ENCODE data around the gene PRR35.

PRR35 gene

GRCh38 chr16:549544-550263 is 10.5 kb upstream of the PRR35 start:
- DNase-seq (ENCODE audit: low read depth), result no peak

- DNase-seq (ENCODE audit: low read depth), result no peak
Observed at GRCh38 chr16:551210-551609, 9.0 kb upstream of the PRR35 start.

- DNase-seq (ENCODE audit: low read depth), result no peak
Observed at GRCh38 chr16:552171-552570, 8.0 kb upstream of the PRR35 start.

GRCh38 chr16:553601-554296 is 6.4 kb upstream of the PRR35 start:
- no peak for DNase-seq (ENCODE audit: low read depth)

- no peak for DNase-seq (ENCODE audit: low read depth)
Observed at GRCh38 chr16:554297-554621, 5.9 kb upstream of the PRR35 start.

DNA sequence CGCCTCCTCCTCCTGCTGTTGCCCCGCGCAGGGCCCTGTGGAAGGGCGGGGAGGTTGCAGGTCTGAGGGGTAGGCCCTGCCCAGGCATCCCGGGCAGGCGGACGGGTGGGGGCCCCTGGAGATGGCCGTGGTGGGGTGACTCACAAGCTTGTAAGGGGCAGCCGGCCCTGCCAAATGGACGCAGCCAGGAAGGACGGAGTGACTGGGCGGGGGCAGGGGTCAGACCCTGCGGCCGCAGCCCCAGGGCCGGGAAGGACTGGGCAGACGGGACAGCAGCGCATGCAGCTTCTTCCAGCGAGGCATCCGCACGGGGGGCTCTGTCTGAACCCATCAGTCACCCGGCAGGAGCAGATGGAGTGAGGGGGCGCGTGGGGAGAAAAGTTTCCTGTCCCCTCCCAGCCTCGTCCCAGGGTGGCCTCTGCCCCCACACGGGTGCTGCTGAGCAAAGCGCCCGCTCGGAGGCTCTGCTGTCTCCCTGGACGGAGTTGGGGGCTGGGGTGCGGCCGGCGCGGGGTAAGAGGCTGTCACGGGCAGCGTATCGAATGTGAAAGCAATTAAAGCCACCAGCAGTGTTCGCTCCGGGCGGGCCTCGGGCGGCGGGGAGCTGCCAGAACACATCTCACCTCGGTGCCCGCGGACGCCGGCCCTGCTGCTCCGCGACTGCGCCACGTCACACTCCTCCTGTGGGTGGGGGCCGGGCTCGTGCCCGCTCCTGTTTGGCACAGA is 5.4 kb upstream of the PRR35 start:
- DNase-seq (ENCODE audit: low read depth), result no peak

DNA sequence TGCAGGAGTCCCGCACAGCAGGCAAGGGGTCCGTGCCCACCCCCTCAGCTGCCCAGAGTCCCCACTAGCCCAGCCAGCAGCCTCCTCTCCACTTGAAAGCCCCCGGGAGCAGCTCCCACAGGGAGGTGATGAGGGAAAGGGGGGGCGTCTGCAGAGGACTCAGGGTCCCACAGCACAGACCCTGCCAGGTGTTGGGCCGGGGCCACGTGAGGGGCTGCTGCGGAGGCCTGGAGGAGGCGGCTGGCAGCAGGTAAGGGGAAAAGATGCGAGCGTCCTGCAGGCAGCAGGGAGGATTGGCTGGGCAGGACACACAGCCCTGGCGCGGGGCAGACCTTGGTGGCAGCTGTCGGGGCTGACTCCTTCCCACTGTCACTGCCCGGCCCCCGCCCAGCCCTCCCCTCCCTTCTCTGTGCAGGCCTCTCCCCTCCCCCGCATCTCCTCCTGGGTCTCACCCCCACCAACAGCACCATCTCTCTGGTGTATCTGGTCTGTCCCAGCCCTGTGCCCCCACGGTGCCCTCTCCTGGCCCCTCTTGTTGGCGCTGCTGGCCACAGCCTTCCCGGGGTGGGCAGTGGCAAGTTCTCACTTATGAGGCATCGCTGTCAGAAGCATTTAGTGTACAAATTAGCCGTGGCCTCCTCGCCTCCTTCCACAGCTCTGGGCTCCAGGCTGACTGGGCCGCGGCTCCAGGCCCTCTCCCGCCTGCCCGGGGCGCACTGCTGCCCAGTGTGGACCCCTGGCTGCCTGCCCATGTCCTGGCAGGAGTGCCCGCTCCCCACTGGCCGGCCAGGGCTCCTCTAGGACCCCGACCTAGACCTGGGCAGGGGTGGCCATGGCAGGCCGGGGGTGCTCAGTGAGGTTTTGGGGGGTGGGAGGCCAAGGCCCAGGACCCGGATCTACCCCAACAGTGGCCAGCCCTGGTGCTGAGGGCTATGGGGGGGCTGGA is 4.4 kb upstream of the PRR35 start:
- no peak for DNase-seq (ENCODE audit: low read depth)

GRCh38 chr16:556474-557173 is 3.6 kb upstream of the PRR35 start:
- DNase-seq (ENCODE audit: low read depth), result no peak

DNA sequence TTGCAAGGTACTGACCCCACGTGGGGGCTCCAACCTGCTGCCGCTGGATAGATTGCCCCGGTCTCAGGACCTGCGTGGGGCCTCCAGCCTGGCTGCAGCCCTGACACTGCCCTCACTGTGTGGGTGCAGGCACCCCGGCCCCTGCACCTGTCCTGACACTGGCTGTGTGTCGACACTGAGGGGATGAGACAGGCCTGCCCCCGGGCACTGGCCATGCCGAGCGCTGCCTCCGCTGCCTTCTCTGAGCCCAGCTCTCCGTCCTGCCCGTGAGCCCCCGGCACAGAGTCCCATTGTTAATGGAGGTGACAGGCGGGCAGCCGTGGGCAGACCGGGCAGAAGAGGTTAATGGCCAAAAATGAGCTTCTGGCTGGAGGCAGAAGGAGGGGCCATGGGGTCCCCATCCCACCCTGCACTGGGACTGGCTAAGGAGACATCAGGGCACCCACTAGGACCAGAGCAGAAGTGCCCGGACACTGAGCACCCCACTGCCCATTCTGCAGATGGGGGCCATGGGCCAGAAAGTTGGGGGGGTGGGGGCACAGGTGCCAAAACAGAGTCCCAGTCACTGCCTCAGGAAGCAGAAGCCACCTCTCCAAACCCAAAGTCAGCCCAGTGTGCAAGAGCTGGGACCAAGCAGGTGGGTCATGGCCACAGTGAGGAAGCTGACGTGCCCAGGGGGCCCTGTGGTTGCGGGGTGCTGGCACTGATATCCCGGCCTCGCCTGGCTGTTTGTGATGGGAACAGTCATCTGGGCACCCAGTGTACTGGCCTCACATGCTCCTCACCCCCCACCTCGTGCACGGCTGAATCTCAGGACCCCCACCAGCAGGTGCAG is 2.5 kb upstream of the PRR35 start:
- DNase-seq (ENCODE audit: low read depth), result no peak

DNA sequence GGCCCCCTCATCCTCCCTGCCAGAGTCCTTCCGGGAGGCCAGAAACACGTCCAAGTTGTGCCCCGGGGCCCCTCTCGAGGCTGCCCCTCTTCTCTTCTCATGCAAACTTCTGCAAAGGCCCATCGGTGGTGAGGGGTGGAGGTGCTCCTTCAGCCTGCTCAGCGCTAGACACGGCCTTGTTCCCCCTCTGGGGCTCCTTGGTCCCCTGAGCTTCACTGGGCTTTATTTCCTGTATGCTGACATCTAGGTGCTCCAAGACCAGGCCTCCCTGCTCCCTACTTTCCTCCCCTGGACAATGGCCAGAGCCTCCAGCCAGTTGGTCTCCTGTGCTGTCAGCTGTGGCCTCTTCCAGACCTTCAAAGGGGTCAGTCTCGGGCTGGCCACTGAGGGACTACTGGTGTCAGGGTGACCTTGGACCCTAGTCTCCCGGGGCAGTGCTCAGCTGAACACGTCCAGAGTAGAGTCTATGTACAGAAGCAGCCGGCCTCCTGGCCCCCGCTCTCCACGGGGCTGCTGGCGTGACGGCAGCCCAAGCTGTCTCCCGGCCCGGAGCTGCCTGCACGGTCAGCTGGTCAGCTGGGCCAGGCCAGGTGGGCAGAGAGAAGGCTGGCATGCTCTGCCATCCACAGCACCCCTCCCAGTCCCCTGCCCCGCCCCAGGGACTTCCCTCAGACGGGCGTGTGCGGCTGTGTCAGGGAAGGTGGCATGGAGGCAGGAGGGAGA is 1.7 kb upstream of the PRR35 start:
- no peak for DNase-seq (ENCODE audit: low read depth)

- no peak for DNase-seq (ENCODE audit: low read depth)
Observed at GRCh38 chr16:559021-559380, 1.2 kb upstream of the PRR35 start.

GRCh38 chr16:559411-560203 is 587 bp upstream of the PRR35 start:
- no peak for DNase-seq (ENCODE audit: low read depth)

DNA sequence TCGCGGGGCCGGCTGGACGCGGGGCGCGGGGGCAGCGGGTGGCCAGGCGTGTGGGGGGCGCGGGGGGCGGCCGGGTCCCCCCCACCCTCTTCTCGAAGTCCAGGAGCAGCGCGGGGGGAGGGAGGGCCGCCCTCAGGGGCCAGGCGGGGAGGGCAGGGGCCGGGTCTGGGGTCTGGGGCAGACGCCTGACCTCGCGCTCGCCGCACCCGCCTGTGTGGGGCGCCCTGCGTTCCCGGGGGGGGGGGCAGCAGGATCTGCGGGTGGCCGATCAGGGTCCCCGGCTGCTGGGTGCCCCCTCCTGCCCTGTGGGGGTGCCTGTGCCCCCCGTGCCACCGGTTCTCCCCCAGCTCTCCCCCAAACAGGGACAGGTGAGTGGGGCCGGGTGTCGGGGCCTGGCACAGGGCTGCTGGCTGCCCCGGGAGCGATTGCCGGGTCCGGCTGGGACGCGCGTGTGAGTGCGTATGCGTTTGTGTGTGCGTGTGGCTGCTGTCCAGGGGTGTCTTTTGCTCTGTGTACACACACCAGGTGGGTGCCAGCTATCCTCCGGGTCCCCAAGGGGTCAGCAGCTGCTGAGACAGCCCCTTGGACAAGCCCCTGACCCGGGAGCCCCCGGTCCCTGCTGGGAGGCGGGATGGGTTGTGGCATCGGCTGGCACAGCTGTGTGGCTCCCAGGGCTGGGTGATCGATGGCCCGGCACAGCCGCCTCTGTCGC is 663 bp downstream of the PRR35 start:
- DNase-seq (ENCODE audit: low read depth), result no peak

DNA sequence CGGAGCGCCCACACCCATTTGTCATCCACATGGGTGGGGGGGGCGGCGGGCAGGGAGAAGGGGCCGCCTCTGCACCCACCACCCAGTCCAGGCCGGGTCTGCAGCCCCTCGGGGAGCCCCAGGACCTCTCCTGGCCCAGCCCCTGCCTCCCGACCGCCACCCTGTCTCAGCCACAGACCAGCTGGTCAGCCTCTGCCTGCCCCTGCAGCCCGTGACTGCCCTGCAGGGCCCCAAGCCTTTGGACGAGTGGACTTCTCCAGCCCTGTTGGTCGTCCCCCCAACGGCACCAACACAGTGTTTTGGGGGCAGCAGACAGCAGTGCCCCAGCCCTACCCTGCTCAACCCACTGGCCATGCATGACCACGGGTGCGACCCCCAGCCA is 1.2 kb downstream of the PRR35 start:
- no peak for DNase-seq (ENCODE audit: low read depth)

GRCh38 chr16:561957-562938 is 2.1 kb downstream of the PRR35 start:
- no peak for DNase-seq (ENCODE audit: low read depth)

GRCh38 chr16:563072-563644 is 3.0 kb downstream of the PRR35 start:
- DNase-seq (ENCODE audit: low read depth), result no peak

Data from stimulated activated CD4-positive, alpha-beta T cell treated with anti-CD3 and anti-CD28 coated beads, Interleukin-2, amount 100 ng/mL, for 4 hours (primary cell).